MG63 (cell line): ENCODE data around the gene CSPG4. TPM values are rescaled to one million over a fixed set of nuclear protein-coding genes. Genes with fewer than 3 reads are reported as not detected.
A peak's percentile ranks its signal among the peaks of the same experiment; 100 is the strongest.

Experiments
- DNase-seq: peaks from one replicate; pipeline ENCODE4 v3.0.0-alpha.2; 2020
- H3K27me3 ChIP-seq: fragments of 250-450 bp; sonication (Bioruptor Pico); 2 replicates; pipeline ENCODE4 v1.5.1; 2020; ENCODE audit warnings: mild to moderate bottlenecking, moderate library complexity
- H3K36me3 ChIP-seq: fragments of 250-450 bp; sonication (Bioruptor Pico); 2 replicates; pipeline ENCODE4 v1.5.1; 2020; ENCODE audit warnings: mild to moderate bottlenecking, moderate library complexity
- H3K4me3 ChIP-seq: fragments of 250-450 bp; sonication (Bioruptor Pico); 2 replicates; pipeline ENCODE4 v1.5.1; 2020; ENCODE audit warnings: mild to moderate bottlenecking, moderate library complexity
- H3K9me3 ChIP-seq: fragments of 250-450 bp; sonication (Bioruptor Pico); 2 replicates; pipeline ENCODE4 v1.5.1; 2020; ENCODE audit warnings: mild to moderate bottlenecking, moderate library complexity
- total RNA-seq: library from RNA; depleted of rRNA; stranded (reverse); fragments of >200 nt; shearing (Covaris generic); gene quantifications from 2 replicates; pipeline ENCODE4 v1.2.3, GENCODE V29; 2014; ENCODE audit warnings: low replicate concordance

The CSPG4 gene
- total RNA-seq, 1 experiment from 2014 or later: 19.6 TPM

DNA sequence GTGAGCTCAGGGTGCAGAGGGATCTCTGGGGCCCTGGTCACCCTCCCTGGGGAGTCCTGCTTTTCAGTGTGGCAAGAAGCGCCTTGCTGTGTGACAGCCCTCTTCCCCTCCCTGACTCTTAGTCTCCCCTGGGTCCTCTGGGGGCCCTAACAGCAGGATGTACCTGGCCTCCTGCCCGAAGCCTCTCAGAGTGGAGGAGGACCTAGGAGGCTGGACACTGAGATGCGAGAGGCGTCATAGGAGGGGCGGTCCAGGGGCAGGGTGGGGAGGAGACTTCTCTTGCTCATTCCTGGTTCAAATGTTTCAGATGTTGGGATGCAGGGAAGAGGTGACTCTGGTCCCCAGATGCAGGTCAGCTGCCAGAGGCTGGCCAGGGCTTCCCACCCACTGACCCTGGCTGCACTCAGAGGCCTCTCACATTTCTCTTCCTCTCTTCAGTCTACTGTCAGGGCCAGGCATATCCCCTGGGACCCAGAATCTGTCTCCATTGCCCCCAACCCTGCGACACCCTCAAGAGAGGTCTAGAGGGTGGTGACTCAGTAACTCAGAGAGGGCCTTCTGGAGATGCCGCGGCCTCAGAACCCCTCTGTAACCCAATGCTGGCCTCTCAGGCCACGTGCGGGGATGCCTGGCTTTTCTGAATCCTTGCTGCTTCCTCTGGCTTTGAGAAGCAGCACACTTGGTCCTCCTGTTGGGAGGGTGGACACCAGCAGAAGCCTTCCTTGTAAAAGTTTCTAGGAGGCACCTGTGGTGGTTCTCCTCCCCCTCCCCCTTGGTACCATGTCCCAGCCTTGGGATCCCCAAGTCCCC is 39.0 kb downstream of the CSPG4 start:
- DNase-seq: peak; percentile 64

DNA sequence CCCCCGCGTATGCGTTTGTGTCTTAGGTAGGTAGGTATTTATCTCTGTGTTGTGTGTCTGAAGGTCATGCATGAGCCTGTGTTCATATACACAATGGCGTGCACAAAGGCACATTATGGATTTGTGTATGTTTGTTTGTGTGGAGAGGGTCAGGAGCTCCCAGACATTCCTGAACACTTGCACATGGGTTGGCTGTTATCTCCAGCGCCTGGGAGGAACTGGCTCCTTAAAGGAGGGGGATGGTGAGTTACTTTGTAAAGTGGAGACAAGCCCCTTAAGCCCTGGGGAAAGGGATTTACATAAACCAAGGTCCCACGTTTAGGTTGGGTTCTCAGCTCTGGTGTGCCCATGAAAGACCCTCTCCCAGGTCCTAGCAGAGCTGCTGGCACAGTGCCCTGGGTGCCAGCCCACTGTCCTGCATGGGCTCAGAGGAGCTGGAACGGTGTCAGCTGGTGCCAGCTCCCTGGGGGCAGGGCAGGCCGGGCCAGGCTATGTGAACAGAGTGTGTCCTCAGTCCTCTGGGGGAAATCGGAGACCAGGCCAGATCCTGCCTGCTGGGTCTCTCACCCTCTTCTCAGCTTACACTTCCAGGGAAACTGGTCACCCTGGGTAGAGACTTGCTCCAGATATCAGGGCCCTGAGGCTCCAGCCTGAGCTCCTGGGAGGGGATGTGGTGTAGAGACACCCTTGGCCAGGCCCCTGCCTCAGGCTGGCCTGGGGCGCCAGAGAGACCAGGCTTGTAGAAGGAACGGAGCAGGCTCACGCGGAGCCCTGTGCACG is 39.8 kb downstream of the CSPG4 start:
- no peak overlapping the region for H3K4me3 ChIP-seq
- H3K27me3 ChIP-seq: no peaks in the 10 kb centered on the region
- H3K36me3 ChIP-seq: no peaks in the 10 kb centered on the region; the same call in 1 of the 2 replicates
- H3K9me3 ChIP-seq: no peaks in the 10 kb centered on the region
- DNase-seq: peak; percentile 84

More for the DNA sequence above, 39.0 kb downstream of the CSPG4 start:
- H3K4me3 ChIP-seq: no peak overlapping the region
- peaks cover under 1% of the 10 kb centered on the region; the same call in 1 of the 2 replicates for H3K36me3 ChIP-seq
- no peaks in the 10 kb centered on the region for H3K27me3 ChIP-seq
- H3K9me3 ChIP-seq: no peaks in the 10 kb centered on the region

DNA sequence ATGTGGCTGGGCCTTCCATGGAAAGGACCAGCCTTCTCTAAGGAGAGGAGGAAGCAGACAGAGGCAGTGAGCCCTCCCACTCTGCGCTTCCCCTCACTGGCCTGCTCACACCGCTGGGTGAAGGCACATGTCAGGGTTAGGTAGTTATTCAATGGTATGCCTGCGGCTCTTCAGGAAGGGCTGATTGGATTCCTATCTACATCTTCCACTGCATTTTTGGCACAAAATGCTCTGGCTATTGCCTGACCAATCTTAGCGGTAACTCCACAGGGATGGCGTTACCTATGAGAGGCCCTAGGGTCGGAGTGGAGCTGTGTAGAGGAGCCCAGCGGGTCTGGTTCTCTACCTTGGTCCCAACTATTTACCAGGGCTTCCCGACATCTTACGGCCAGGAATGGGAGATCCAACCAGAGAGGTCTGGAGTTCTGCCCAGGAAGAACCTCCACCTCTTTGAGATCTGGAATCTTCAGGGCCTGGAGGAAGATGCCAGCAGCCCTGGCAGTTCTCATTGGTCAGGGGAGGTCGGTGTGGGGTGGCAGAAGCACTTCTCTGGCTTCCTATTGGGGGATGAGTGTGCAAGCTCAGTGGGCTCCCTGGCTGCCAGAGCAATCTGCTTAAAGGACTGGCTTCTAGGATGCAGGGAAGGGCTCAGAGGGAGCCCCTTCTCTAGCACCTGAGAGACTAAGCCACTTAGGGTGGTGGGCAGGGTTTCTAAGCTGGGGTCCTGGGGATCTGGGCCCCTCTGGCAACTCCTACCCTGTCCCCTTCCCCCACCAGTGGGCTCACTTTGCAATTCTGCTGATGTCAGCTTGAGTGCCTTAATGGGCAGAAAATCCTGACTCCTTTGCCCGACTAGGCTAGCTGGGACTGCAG is 40.7 kb downstream of the CSPG4 start:
- peak; percentile 61 for DNase-seq
- Histone ChIP-seq H3K36me3 (no peaks in the 10 kb centered on the region; the same call in 1 of the 2 replicates), H3K9me3 (no peaks in the 10 kb centered on the region), H3K4me3 (no peak overlapping the region), H3K27me3 (no peaks in the 10 kb centered on the region)

DNA sequence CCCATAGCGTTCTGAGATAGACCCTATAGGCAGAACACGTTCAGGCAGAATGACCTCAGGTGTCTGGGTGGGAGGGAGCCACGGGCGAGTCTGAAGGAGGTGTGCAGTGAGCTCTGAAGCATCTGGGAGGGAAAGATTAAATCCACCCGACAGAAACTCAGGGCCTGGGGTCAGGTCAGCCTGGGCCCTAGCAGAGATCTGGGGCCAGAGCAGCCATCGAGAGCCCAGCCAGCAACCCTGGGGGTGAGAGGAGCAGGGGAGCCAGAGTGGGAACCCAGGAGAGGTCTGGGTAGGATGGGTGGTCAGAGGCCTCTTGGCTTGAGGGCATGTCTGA is 42.8 kb downstream of the CSPG4 start:
- Histone ChIP-seq H3K27me3 (no peaks in the 10 kb centered on the region), H3K36me3 (peaks cover 4% of the 10 kb centered on the region), H3K9me3 (no peaks in the 10 kb centered on the region), H3K4me3 (no peak overlapping the region)
- DNase-seq: no peak

DNA sequence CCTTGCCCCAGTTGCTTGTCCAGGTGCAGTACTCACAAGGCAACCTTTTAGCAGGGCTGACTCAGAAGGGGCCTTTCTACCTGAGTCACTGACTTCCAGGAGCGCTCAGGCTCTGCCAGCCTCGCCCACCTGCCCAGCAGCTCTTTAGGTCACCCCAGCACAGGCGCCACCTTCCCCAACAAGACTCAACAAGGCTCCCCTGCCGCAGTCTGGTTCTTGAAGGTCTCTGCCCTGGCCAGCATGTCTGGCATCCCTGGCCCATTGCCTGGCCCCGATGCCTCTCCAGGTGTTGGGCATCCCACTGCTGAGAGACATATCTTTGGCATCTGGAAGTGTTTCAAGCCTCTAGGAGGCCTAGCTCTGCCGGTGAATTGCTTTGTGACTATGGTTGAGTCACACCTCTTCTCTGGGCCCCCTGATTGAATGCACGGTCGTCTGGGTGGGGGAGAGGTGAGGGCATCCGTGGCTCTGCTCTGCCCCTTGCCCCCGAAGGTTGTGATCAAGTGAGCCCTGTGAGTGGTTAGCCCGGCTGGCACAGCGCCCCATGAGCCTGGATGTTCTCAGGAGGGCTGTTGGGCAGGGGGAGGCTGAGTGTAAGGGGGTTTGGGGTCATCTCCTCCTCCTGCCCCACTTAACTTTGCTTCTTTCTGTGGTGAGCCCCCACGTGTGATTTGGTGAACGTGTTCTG is 43.3 kb downstream of the CSPG4 start:
- peak; percentile 45 for DNase-seq
- Histone ChIP-seq H3K4me3 (no peak overlapping the region), H3K27me3 (no peaks in the 10 kb centered on the region), H3K9me3 (no peaks in the 10 kb centered on the region), H3K36me3 (peaks cover 4% of the 10 kb centered on the region)

DNA sequence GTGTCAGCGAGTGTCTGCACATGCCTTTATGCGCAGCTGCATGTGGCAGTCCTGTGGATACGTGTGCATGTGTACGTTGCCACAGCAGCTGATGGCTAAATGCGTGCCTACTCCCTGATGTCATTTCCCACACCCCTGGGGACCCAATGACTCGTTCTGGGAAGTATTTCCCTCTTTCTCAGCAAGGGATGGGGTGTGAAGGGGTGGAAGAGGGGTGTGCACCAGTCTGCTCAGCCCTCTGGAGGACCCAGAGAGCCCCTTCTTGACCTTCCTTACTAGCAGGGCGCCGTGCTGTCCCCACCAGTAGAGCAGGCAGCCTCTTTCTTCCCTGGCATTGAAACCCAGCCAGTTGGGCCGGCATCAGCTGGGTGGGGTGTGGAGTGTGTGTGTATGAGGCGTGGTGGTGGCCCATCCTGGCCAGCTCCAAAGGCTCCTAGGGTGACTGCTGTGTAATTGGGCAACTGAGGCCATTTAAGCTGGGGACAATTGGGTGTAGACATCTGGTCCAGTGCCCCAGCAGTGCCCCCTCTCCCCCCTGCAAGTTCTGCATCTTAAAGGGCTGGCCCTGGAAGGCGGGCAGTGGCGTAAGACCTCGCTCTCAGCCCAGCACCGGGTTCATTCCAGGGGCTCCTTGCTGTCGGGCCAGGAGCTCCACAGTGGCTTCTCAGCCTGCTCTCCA is 45.7 kb downstream of the CSPG4 start:
- H3K4me3 ChIP-seq: no peak overlapping the region
- peaks cover 4% of the 10 kb centered on the region for H3K36me3 ChIP-seq
- no peaks in the 10 kb centered on the region for H3K27me3 ChIP-seq
- DNase-seq: peak; percentile 96
- H3K9me3 ChIP-seq: no peaks in the 10 kb centered on the region

DNA sequence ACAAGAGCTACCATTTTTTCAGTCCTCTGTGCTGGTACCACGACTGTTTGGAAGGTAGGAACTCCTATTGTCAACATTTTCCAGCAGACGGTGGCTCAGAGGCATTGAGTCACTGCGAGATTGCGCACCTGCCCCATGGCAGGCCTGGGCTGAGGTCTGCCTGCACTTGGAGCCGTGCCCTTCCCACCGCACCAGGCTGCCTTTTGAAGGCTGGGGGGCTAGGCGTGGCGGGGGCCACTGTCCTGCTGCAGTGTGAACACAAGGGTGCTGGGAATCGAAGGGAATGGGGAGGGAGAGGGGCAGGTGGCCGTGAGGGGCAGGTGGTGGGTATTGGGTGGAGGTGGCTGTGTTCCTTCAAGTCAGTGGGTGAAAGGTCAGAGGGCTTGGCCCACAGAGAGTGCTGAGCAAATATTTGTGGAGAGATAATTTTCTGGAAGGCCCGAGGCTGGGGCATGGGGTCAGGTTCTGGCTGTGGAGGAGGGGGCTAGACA is 48.7 kb downstream of the CSPG4 start:
- Histone ChIP-seq H3K36me3 (peaks cover 16% of the 10 kb centered on the region), H3K9me3 (no peaks in the 10 kb centered on the region), H3K27me3 (no peaks in the 10 kb centered on the region), H3K4me3 (no peak overlapping the region)
- DNase-seq: no peak

DNA sequence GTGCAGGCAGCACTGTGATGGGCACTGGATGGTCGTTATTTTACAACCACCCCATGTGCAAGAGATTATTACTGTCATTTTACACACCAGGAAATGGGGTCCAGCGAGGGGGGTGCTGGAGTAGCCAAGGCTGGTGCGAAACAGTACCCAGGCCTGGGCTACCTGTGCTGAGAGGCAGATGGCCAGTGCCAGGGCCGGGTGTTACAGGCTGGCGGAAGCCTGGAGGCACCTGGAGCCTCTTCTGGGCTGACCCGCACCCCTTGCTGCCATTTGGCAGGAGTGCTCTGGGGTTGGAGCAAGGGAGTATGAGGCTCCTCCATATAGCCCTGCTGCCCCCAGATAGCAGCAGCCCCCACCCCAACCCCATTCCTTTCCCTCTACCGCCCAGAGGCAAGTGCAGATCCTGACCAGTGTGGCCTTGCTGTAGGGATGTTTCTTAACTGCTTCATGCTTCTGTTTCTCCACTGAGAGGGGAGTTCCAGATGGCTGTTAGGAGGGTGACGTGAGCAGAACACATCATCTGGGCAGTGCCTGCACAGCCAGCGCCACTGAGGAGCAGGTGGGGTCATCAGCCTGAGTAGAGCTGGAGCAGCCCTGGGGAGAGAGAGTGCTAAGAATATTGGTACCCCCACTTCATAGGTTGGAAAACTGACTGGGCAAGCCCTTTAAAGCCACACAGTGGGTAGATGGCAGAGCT is 49.7 kb downstream of the CSPG4 start:
- H3K4me3 ChIP-seq: no peak overlapping the region
- H3K36me3 ChIP-seq: peaks cover 21% of the 10 kb centered on the region
- no peaks in the 10 kb centered on the region for H3K9me3 ChIP-seq

DNA sequence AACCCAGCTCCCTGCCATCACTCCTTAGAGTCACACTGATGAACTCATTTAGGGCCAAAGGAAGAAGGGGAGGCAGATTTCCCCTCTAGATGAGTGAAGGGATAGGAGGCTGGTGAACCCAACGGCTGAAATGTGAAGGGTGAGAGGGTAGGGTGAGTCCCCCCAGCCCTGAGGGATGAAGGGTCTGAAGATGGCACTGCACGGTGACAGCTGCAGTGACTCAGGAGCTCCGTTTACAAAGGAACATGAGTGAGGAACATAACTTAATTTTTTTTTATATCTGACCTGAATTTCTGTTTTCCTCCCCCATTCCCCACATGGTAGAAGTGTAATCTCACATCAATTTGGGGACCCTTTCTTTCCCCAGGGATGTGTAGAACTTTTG is 50.9 kb downstream of the CSPG4 start:
- no peak for DNase-seq
- no peaks in the 10 kb centered on the region for H3K9me3 ChIP-seq
- no peaks in the 10 kb centered on the region for H3K27me3 ChIP-seq
- peaks cover 24% of the 10 kb centered on the region for H3K36me3 ChIP-seq
- H3K4me3 ChIP-seq: no peak overlapping the region

More for the DNA sequence above, 49.7 kb downstream of the CSPG4 start:
- no peak for DNase-seq
- H3K27me3 ChIP-seq: no peaks in the 10 kb centered on the region

DNA sequence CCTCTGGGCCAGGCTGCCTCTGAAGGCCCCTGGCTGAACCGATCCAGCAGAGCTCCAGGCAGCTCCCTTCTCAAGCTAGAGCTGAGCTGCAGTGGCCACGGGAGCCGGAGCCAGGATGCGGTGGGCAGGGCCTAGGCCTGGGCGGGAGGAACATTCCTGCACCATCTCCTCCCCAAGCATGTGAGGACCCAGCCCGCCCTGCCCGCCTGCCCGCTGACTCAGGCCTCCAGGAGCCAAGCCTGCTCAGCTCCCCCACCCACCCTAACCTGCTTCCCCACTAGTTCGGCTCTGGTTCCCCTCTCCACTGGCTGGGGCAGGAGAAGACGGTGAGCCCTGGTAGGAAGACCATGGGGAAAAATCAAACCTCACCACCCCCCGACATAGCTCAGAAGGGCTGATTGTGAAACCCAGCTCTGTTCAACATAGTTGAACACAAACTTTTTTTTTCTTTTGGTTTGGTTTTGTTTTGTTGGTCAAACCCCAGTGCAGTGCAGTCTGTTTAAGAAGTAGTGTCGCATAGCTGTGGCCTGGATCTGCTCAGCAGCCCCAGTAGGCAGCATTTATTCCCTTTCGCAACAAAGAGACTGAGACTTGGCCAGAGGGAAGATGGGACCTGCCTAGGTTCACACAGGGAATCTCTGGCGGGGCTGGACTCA is 51.4 kb downstream of the CSPG4 start:
- peak; percentile 98 for DNase-seq
- H3K27me3 ChIP-seq: no peaks in the 10 kb centered on the region
- H3K36me3 ChIP-seq: peaks cover 24% of the 10 kb centered on the region
- no peaks in the 10 kb centered on the region for H3K9me3 ChIP-seq
- H3K4me3 ChIP-seq: no peak overlapping the region

DNA sequence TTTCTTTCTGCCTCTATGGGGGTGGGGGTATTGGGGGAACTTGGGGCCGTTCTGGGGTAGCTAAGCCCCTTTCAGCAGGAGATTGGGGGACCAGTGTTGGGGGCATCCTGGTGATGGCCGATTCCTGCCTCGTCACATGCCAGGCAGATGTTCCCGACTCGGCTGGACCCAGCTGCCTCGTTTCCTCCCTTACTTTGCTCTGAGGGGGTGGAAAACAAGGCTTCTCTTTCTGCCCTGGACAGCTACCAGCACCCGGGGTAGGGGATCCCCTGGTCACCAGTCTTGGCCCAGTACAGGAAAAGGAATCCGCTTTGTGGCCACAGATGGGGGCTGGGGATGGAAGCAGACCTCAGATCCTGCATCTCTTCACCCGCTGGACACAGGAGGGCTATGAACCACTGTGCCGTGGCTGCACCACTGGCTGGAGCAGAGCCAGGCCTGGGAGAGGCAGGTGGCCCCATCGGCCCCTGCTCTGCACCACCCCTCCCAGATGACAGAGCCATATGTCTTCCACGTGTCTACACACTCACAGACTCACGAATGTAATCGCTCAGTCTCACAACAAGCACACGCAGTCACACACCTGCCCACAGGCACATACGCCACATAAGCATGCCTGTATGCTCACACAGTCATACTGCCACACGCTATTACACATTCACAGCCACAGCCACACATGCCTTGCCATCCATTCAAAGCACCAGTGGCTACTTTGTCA is 52.6 kb downstream of the CSPG4 start:
- Histone ChIP-seq H3K4me3 (no peak overlapping the region), H3K36me3 (peaks cover 24% of the 10 kb centered on the region), H3K27me3 (no peaks in the 10 kb centered on the region), H3K9me3 (no peaks in the 10 kb centered on the region)
- DNase-seq: no peak

DNA sequence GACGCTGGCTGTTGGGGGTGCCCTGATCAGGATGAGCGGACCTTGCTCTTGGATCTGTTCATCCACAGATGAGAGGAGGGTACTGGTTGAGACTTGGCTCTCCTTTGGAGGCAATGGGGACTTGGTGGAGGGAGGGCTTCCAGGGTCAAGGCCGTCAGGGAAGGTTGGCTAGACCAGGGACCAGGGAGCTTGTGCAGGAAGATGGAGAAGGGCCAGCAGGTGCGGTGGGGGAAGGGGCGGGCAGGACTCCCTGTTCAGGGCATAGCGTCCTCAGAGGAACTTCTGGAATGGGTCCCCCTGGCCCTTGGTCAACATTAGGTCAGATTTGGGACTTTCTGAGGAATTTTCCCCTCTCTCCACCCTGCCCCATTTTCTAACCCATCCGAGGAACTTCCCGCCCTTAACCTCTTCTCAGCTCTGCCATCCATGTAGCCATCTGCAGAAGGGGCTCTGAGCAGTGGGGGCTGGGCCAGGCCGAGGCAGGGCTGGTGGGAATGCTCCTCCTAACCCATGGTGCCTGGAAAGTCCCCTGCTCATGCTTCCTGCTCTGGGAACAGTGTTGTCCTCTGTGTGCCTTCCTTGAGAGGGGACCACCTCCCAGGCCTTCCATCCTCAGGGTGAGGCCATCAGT is 53.4 kb downstream of the CSPG4 start:
- Histone ChIP-seq H3K36me3 (peaks cover 30% of the 10 kb centered on the region), H3K4me3 (no peak overlapping the region), H3K9me3 (no peaks in the 10 kb centered on the region), H3K27me3 (no peaks in the 10 kb centered on the region)
- no peak for DNase-seq

DNA sequence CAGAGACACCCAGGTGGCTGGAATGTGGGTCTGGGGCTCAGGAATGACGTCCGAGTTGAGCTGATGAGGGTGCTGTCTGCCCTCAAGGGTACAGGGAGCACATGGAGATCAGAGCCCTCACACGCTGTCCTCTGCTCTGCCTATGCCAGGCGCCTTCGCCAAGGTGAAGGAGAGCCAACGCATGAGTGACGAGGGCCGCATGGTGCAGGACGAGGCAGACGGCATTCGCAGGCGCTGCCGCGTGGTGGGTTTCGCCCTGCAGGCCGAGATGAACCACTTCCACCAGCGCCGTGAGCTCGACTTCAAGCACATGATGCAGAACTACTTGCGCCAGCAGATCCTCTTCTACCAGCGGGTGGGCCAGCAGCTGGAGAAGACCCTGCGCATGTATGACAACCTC is 55.8 kb downstream of the CSPG4 start:
- no peaks in the 10 kb centered on the region for H3K27me3 ChIP-seq
- no peak for DNase-seq
- H3K4me3 ChIP-seq: no peak overlapping the region
- peaks cover 48% of the 10 kb centered on the region for H3K36me3 ChIP-seq
- no peaks in the 10 kb centered on the region for H3K9me3 ChIP-seq

DNA sequence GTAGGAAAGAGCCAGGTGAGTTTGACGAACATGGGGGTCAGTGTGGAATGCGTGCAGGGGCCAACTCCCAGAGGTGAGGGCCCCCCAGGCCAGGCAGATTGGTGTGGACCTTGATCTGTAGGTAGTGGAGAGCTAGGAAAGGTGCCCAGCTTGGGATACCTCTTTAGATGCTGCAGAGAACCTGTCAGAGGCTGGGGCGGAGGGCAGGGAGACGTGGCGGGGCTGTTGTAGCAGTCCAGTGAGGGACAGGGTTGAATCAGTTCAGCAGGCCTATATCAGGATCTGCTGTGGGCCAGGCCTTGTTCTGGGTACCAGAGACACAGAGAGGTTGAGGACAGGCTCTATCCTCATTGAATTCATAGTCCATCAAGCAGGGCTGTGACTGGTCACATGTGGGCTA is 56.3 kb downstream of the CSPG4 start:
- H3K27me3 ChIP-seq: no peaks in the 10 kb centered on the region
- no peak for DNase-seq
- no peak overlapping the region for H3K4me3 ChIP-seq
- no peaks in the 10 kb centered on the region for H3K9me3 ChIP-seq
- H3K36me3 ChIP-seq: peaks cover 49% of the 10 kb centered on the region
